Liver (tissue), 9 donors: Measurements from ENCODE around the gene FBXW9. TPM values are rescaled to one million over a fixed set of nuclear protein-coding genes. Genes with fewer than 3 reads are reported as not detected.

Source experiments
- DNase-seq: peaks from one replicate; pipeline ENCODE4 v3.0.0-alpha.2; 2017; ENCODE audit warnings: low spot score
- H3K27ac ChIP-seq, 2 donors: one replicate each; pipeline ENCODE4 v1.7.0; 2013; ENCODE audit warnings: inconsistent platforms in 2 of 2, low read length in 2 of 2, control low read depth in 1 of 2, low read depth in 1 of 2, mild to moderate bottlenecking in 1 of 2
- H3K27me3 ChIP-seq, 4 donors: one replicate each; pipeline versions ENCODE4 v1.6.1 to v1.7.0; 2013; ENCODE audit warnings: low read length in 3 of 4, inconsistent platforms in 1 of 4, mild to moderate bottlenecking in 1 of 4, moderate library complexity in 1 of 4; ENCODE audit not compliant: control insufficient read depth in 4 of 4, insufficient read depth in 4 of 4
- H3K36me3 ChIP-seq, 4 donors: one replicate each; pipeline versions ENCODE4 v1.6.1 to v1.7.0; 2013; ENCODE audit warnings: low read length in 3 of 4, mild to moderate bottlenecking in 3 of 4, low read depth in 1 of 4, moderate library complexity in 1 of 4; ENCODE audit not compliant: control insufficient read depth in 4 of 4, insufficient read depth in 3 of 4
- H3K4me1 ChIP-seq, 4 donors: one replicate each; pipeline versions ENCODE4 v1.6.1 to v1.7.0; 2013; ENCODE audit warnings: low read length in 3 of 4, mild to moderate bottlenecking in 3 of 4, moderate library complexity in 1 of 4; ENCODE audit not compliant: control insufficient read depth in 4 of 4, insufficient read depth in 4 of 4
- H3K4me3 ChIP-seq, 3 donors: one replicate each; pipeline versions ENCODE4 v1.6.1 to v1.7.0; 2013; ENCODE audit warnings: low read length in 3 of 3, control low read depth in 1 of 3, low read depth in 1 of 3, mild to moderate bottlenecking in 1 of 3
- H3K9ac ChIP-seq, 2 donors: one replicate each; pipeline ENCODE4 v1.7.0; 2013; ENCODE audit warnings: low read length in 2 of 2, mild to moderate bottlenecking in 2 of 2, moderate library complexity in 2 of 2, control low read depth in 1 of 2, low read depth in 1 of 2
- H3K9me3 ChIP-seq, 4 donors: one replicate each; pipeline versions ENCODE4 v1.6.1 to v1.7.0; 2013; ENCODE audit warnings: low read length in 3 of 4; ENCODE audit not compliant: control insufficient read depth in 4 of 4
- ATF3 ChIP-seq: IDR thresholded peaks from 2 replicates; pipeline ENCODE4 v1.6.1; 2016; ENCODE audit warnings: antibody characterized with exemption
- CTCF ChIP-seq: fragments of 150-350 bp; IDR thresholded peaks from 2 replicates; pipeline ENCODE4 v1.5.1; 2017; ENCODE audit warnings: improper control_type of control experiment, low read depth, low read length; ENCODE audit not compliant: missing input control
- EGR1 ChIP-seq, 2 donors: IDR thresholded peaks; 2 replicates each; pipeline ENCODE4 v1.6.1; 2016 to 2018; ENCODE audit warnings: antibody characterized with exemption in 2 of 2, low read depth in 2 of 2
- FOXA1 ChIP-seq: IDR thresholded peaks from 2 replicates; pipeline ENCODE4 v1.6.1; 2016; ENCODE audit warnings: antibody characterized with exemption
- FOXA2 ChIP-seq: IDR thresholded peaks from 2 replicates; pipeline ENCODE4 v1.6.1; 2016; ENCODE audit warnings: antibody characterized with exemption
- GABPA ChIP-seq, 2 donors: IDR thresholded peaks in 1 of 2; conservative IDR thresholded peaks in 1 of 2; 2 replicates each; pipeline ENCODE4 v1.6.1; 2016; ENCODE audit warnings: antibody characterized with exemption in 2 of 2, mild to moderate bottlenecking in 1 of 2, moderate library complexity in 1 of 2
- HNF4A ChIP-seq, 2 donors: conservative IDR thresholded peaks; 2 replicates each; pipeline ENCODE4 v1.6.1; 2016; ENCODE audit warnings: antibody characterized with exemption in 2 of 2, mild to moderate bottlenecking in 2 of 2
- HNF4G ChIP-seq: IDR thresholded peaks from 2 replicates; pipeline ENCODE4 v1.6.1; 2016; ENCODE audit warnings: antibody characterized with exemption
- JUND ChIP-seq, 2 donors: IDR thresholded peaks; 2 replicates each; pipeline ENCODE4 v1.6.1; 2016; ENCODE audit warnings: antibody characterized with exemption in 2 of 2
- MAX ChIP-seq: IDR thresholded peaks from 2 replicates; pipeline ENCODE4 v1.6.1; 2016; ENCODE audit warnings: antibody characterized with exemption
- NR2F2 ChIP-seq: IDR thresholded peaks from 2 replicates; pipeline ENCODE4 v1.6.1; 2016; ENCODE audit warnings: antibody characterized with exemption
- RAD21 ChIP-seq, 2 donors: IDR thresholded peaks; 2 replicates each; pipeline ENCODE4 v1.6.1; 2016; ENCODE audit warnings: antibody characterized with exemption in 2 of 2, mild to moderate bottlenecking in 2 of 2
- REST ChIP-seq: IDR thresholded peaks from 2 replicates; pipeline ENCODE4 v1.6.1; 2016; ENCODE audit warnings: antibody characterized with exemption, mild to moderate bottlenecking
- RXRA ChIP-seq, 2 donors: IDR thresholded peaks; 2 replicates each; pipeline ENCODE4 v1.6.1; 2017 to 2018; ENCODE audit warnings: antibody characterized with exemption in 2 of 2, mild to moderate bottlenecking in 1 of 2
- SP1 ChIP-seq: IDR thresholded peaks from 2 replicates; pipeline ENCODE4 v1.6.1; 2018; ENCODE audit warnings: antibody characterized with exemption, mild to moderate bottlenecking
- TAF1 ChIP-seq: conservative IDR thresholded peaks from 2 replicates; pipeline ENCODE4 v1.6.1; 2016; ENCODE audit warnings: antibody characterized with exemption, mild to moderate bottlenecking
- YY1 ChIP-seq: IDR thresholded peaks from 2 replicates; pipeline ENCODE4 v1.6.1; 2016; ENCODE audit warnings: antibody characterized with exemption, mild to moderate bottlenecking
- WGBS: extraction: QIAGEN DNeasy Blood & Tissue Kit; methylation state at CpG from one replicate; pipeline ENCODE4 v1.1.7; 2013; 5-methylcytosine and 5-hydroxymethylcytosine counted together
- polyA plus RNA-seq, 2 donors: library from polyadenylated mRNA; stranded (reverse) in 1 of 2; unstranded in 1 of 2; fragments of 200-250 nt in 1 of 2; fragments of >200 nt in 1 of 2; fragmentation: Nextera tagmentation in 1 of 2; extraction: Ambion mirVana in 1 of 2; gene quantifications; one replicate each; pipeline versions ENCODE4 v1.2.1 to v1.2.3, GENCODE V29; 2013 to 2015
- total RNA-seq, 2 donors: library from RNA; depleted of rRNA; stranded (reverse); fragments of >200 nt; gene quantifications; one replicate each; pipeline ENCODE4 v1.2.3, GENCODE V29; 2014
- donor health status: healthy.
- donor health status: healthy.
- donor health status: healthy.
- donor health status: healthy.
- donor health status: healthy.

FBXW9 gene
- total and polyA plus RNA-seq, 4 donors = 2.3 to 4.0 (median 3.0) TPM

GRCh38 chr19:12720296-12720695, 23.9 kb upstream of the FBXW9 start:
- Histone ChIP-seq H3K4me1 (peaks cover 11 to 50% (median 44%) of the 10 kb centered on the region in 4 donors), H3K27ac (no peak overlapping the region), H3K9me3 (no peaks in the 10 kb centered on the region), H3K27me3 (no peaks in the 10 kb centered on the region), H3K4me3 (no peak overlapping the region), H3K9ac (no peak overlapping the region), H3K36me3 (peaks cover 0 to 12% (median 6%) of the 10 kb centered on the region in 4 donors)
- DNase-seq = no peak
- TF ChIP-seq HNF4G (no peak), MAX (no peak), RXRA (IDR thresholded peaks at IDR 0.05) (no peak), HNF4A (conservative IDR thresholded peaks at IDR 0.05) (no peak), NR2F2 (no peak), SP1 (no peak), FOXA2 (no peak), JUND (IDR thresholded peaks at IDR 0.05) (no peak)
- 91% methylated on average over 10 of the region's 10 CpGs for WGBS

GRCh38 chr19:12715929-12716328, 19.5 kb upstream of the FBXW9 start:
- 88% methylated on average over 3 of the region's 3 CpGs for WGBS
- Histone ChIP-seq H3K4me1 (peaks cover 6 to 25% (median 22%) of the 10 kb centered on the region in 4 donors), H3K27ac (no peak overlapping the region), H3K9ac (no peak overlapping the region), H3K27me3 (no peaks in the 10 kb centered on the region), H3K9me3 (no peaks in the 10 kb centered on the region), H3K4me3 (no peak overlapping the region), H3K36me3 (peaks cover 10 to 42% (median 17%) of the 10 kb centered on the region in 4 donors)
- no peak for TF ChIP-seq RXRA (IDR thresholded peaks at IDR 0.05)
- no peak for TF ChIP-seq TAF1
- TF ChIP-seq EGR1 (IDR thresholded peaks at IDR 0.05; ENCODE audit: low read depth in 2 of 2) = no peak
- TF ChIP-seq SP1 = no peak
- TF ChIP-seq ATF3 = no peak
- TF ChIP-seq JUND (IDR thresholded peaks at IDR 0.05) = no peak
- TF ChIP-seq REST = no peak
- no peak for TF ChIP-seq RAD21 (IDR thresholded peaks at IDR 0.05)
- DNase-seq = no peak

GRCh38 chr19:12715102-12715501, 18.7 kb upstream of the FBXW9 start:
- Histone ChIP-seq H3K9me3 (no peaks in the 10 kb centered on the region), H3K9ac (no peak overlapping the region), H3K4me3 (no peak overlapping the region), H3K36me3 (peaks cover 13 to 49% (median 22%) of the 10 kb centered on the region in 4 donors), H3K4me1 (peaks cover 4 to 17% (median 14%) of the 10 kb centered on the region in 4 donors), H3K27ac (no peak overlapping the region), H3K27me3 (no peaks in the 10 kb centered on the region)
- DNase-seq = no peak
- WGBS = 93% methylated on average over 15 of the region's 15 CpGs
- TF ChIP-seq RAD21 (IDR thresholded peaks at IDR 0.05) (no peak), RXRA (IDR thresholded peaks at IDR 0.05) (no peak), REST (no peak), YY1 (no peak), FOXA1 (no peak), HNF4G (no peak), GABPA (IDR thresholded peaks at IDR 0.05 in 1 of 2, conservative IDR thresholded peaks at IDR 0.05 in 1 of 2) (no peak), NR2F2 (no peak), TAF1 (no peak), SP1 (no peak), CTCF (no peak), MAX (no peak), EGR1 (IDR thresholded peaks at IDR 0.05; ENCODE audit: low read depth in 2 of 2) (no peak), HNF4A (conservative IDR thresholded peaks at IDR 0.05) (no peak), FOXA2 (no peak)
